Breast epithelium (tissue), 3 donors: ENCODE results near the gene TMEM220.

Source experiments
- CTCF ChIP-seq, 3 donors: fragments of 450-650 bp; IDR thresholded peaks; one replicate each; pipeline ENCODE4 v1.5.1; 2016 to 2017; ENCODE audit warnings: antibody characterized with exemption in 3 of 3, mild to moderate bottlenecking in 3 of 3, moderate library complexity in 3 of 3
- POLR2A ChIP-seq: fragments of 450-650 bp; IDR thresholded peaks from one replicate; pipeline ENCODE4 v1.6.1; 2016; ENCODE audit warnings: antibody characterized with exemption, mild to moderate bottlenecking, moderate library complexity
- POLR2AphosphoS5 ChIP-seq, 3 donors: sonication (generic); formaldehyde crosslinking; IDR thresholded peaks; one replicate each; pipeline ENCODE4 v1.6.1; 2017; ENCODE audit warnings: antibody characterized with exemption in 3 of 3

GRCh38 chr17:10756619-10757018 is 26.8 kb upstream of the TMEM220 start:
- TF ChIP-seq POLR2A, result no peak
- no peak for TF ChIP-seq CTCF (IDR thresholded peaks at IDR 0.05)
- no peak for TF ChIP-seq POLR2AphosphoS5 (IDR thresholded peaks at IDR 0.05)
